Raji (cell line): Measurements from ENCODE around the gene KDM6A.

Experiments used
- POLR2A ChIP-seq: IDR thresholded peaks from 2 replicates; pipeline ENCODE4 v1.6.1; 2011; ENCODE audit warnings: low read depth, low read length, control low read depth; ENCODE audit not compliant: insufficient read depth

KDM6A gene

GRCh38 chrX:44906542-44906941 is 33.6 kb downstream of the KDM6A start:
- TF ChIP-seq POLR2A: no peak

- no peak for TF ChIP-seq POLR2A
These were observed 35.2 kb downstream of the KDM6A start for GRCh38 chrX:44908153-44908552.

GRCh38 chrX:44908827-44909226 is 35.8 kb downstream of the KDM6A start:
- TF ChIP-seq POLR2A: no peak

- no peak for TF ChIP-seq POLR2A
These were observed 40.9 kb downstream of the KDM6A start for GRCh38 chrX:44913656-44914531.

- no peak for TF ChIP-seq POLR2A
These were observed 41.7 kb downstream of the KDM6A start for GRCh38 chrX:44914532-44915198.

- TF ChIP-seq POLR2A: no peak
These were observed 42.4 kb downstream of the KDM6A start for GRCh38 chrX:44915361-44915868.

- TF ChIP-seq POLR2A: no peak
These were observed 45.7 kb downstream of the KDM6A start for GRCh38 chrX:44918722-44919121.

- no peak for TF ChIP-seq POLR2A
These were observed 50.0 kb downstream of the KDM6A start for GRCh38 chrX:44922980-44923379.

- TF ChIP-seq POLR2A: no peak
These were observed 54.4 kb downstream of the KDM6A start for GRCh38 chrX:44927398-44927797.

- TF ChIP-seq POLR2A: no peak
These were observed 58.5 kb downstream of the KDM6A start for GRCh38 chrX:44931441-44931973.

- TF ChIP-seq POLR2A: no peak
These were observed 62.2 kb downstream of the KDM6A start for GRCh38 chrX:44935172-44935571.

GRCh38 chrX:44935640-44936039 is 62.7 kb downstream of the KDM6A start:
- TF ChIP-seq POLR2A: no peak

GRCh38 chrX:44937606-44938005 is 64.6 kb downstream of the KDM6A start:
- no peak for TF ChIP-seq POLR2A

GRCh38 chrX:44938111-44938510 is 65.1 kb downstream of the KDM6A start:
- TF ChIP-seq POLR2A: no peak

- no peak for TF ChIP-seq POLR2A
These were observed 70.0 kb downstream of the KDM6A start for GRCh38 chrX:44943007-44943406.

GRCh38 chrX:44944894-44945293 is 71.9 kb downstream of the KDM6A start:
- TF ChIP-seq POLR2A: no peak
